Loucy (cell line): ENCODE measurements around the gene ADD1.

ENCODE experiments used
- CTCF ChIP-seq: fragments of 200-600 bp; sonication (generic); conservative IDR thresholded peaks from 2 replicates; pipeline ENCODE4 v1.5.1; 2014; ENCODE audit warnings: mild to moderate bottlenecking, antibody characterized with exemption, low read length
- EZH2phosphoT487 ChIP-seq: fragments of 200-600 bp; IDR thresholded peaks from 2 replicates; pipeline ENCODE4 v1.6.1; 2018; ENCODE audit warnings: antibody characterized with exemption, mild to moderate bottlenecking, moderate library complexity, borderline replicate concordance

GRCh38 chr4:2906218-2906617 is 62.6 kb downstream of the ADD1 start:
- TF ChIP-seq CTCF, result no peak
- no peak for TF ChIP-seq EZH2phosphoT487
